PC-3 (cell line): Measurements from ENCODE around the gene NME4. TPM values are rescaled to one million over a fixed set of nuclear protein-coding genes. Genes with fewer than 3 reads are reported as not detected.
A peak's percentile ranks its signal among the peaks of the same experiment; 100 is the strongest.

Experiments
- ATAC-seq: fragments of 200-7000 bp; cut with Tn5 transposase; 2 replicates; pipeline ENCODE4 v1.9.1; 2020; ENCODE audit warnings: mild to moderate bottlenecking, moderate library complexity
- BruUV-seq: library from RNA; stranded (reverse); fragments of 400-500 nt; replicated peaks from 2 replicates; lab custom pipeline; 2021; lab: Mats Ljungman, UMichigan
- CTCF ChIA-PET: fragments of 300-600 bp; sonication (Branson Sonifier 250); formaldehyde crosslinking; loops from one replicate; lab custom pipeline; 2022; ENCODE audit warnings: antibody characterized with exemption; lab: Charles Lee
- POLR2A ChIA-PET: fragments of 300-600 bp; sonication (Branson Sonifier 250); formaldehyde crosslinking; loops from one replicate; lab custom pipeline; 2022; ENCODE audit warnings: antibody characterized with exemption; ENCODE audit not compliant: unreplicated experiment; lab: Charles Lee
- DNase-seq: peaks from one replicate; pipeline ENCODE4 v3.0.0-alpha.2; 2015
- H2AFZ ChIP-seq: fragments of 300-600 bp; sonication (generic); 2 replicates; pipeline ENCODE4 v1.6.0; 2016; ENCODE audit warnings: antibody characterized with exemption, low read length
- H3F3A ChIP-seq: fragments of 300-600 bp; sonication (generic); one replicate; pipeline ENCODE4 v1.6.0; 2017; ENCODE audit warnings: antibody characterized with exemption, low read length, control low read depth, mild to moderate bottlenecking; ENCODE audit not compliant: unreplicated experiment
- H3K27ac ChIP-seq: fragments of 300-600 bp; sonication (generic); 2 replicates; pipeline ENCODE4 v1.5.1; 2016; ENCODE audit warnings: mild to moderate bottlenecking, low read length
- H3K27me3 ChIP-seq: fragments of 300-600 bp; sonication (generic); 2 replicates; pipeline ENCODE4 v1.6.1; 2016; ENCODE audit warnings: low read length, mixed read lengths
- H3K36me3 ChIP-seq: fragments of 300-600 bp; sonication (generic); 2 replicates; pipeline ENCODE4 v1.6.1; 2016; ENCODE audit warnings: low read depth, mixed run types, low read length, mixed read lengths
- H3K4me1 ChIP-seq: fragments of 300-600 bp; sonication (generic); 2 replicates; pipeline ENCODE4 v1.5.1; 2016; ENCODE audit warnings: low read length; ENCODE audit not compliant: insufficient read depth
- H3K4me2 ChIP-seq: fragments of 300-600 bp; sonication (generic); 2 replicates; pipeline ENCODE4 v1.6.0; 2016; ENCODE audit warnings: low read length
- H3K4me3 ChIP-seq: fragments of 300-600 bp; sonication (generic); 2 replicates; pipeline ENCODE4 v1.5.1; 2016; ENCODE audit warnings: mild to moderate bottlenecking, low read length, mixed read lengths
- H3K79me2 ChIP-seq: fragments of 300-600 bp; sonication (generic); 2 replicates; pipeline ENCODE4 v1.6.1; 2017; ENCODE audit warnings: low read length, mixed read lengths
- H3K9ac ChIP-seq: fragments of 300-600 bp; sonication (generic); 2 replicates; pipeline ENCODE4 v1.6.0; 2016; ENCODE audit warnings: mild to moderate bottlenecking, low read length
- H3K9me2 ChIP-seq: fragments of 300-600 bp; sonication (generic); replicated peaks from 2 replicates; pipeline ENCODE4 v1.6.1; 2016; ENCODE audit warnings: mixed run types, low read length, mixed read lengths
- H3K9me3 ChIP-seq: fragments of 300-600 bp; sonication (generic); 2 replicates; pipeline ENCODE4 v1.6.1; 2016; ENCODE audit warnings: low read length, mixed read lengths
- H4K20me1 ChIP-seq: fragments of 300-600 bp; sonication (generic); 2 replicates; pipeline ENCODE4 v1.6.1; 2016; ENCODE audit warnings: low read length, mixed read lengths
- EZH2 ChIP-seq: fragments of 300-600 bp; sonication (generic); IDR thresholded peaks from one replicate; pipeline ENCODE4 v1.6.1; 2017; ENCODE audit warnings: antibody characterized with exemption, mild to moderate bottlenecking, low read length; ENCODE audit not compliant: unreplicated experiment
- EZH2phosphoT487 ChIP-seq: fragments of 300-600 bp; sonication (generic); IDR thresholded peaks from 2 replicates; pipeline ENCODE4 v1.6.1; 2018; ENCODE audit warnings: mild to moderate bottlenecking, antibody characterized with exemption, low read length, borderline replicate concordance
- intact Hi-C: fragments of 100-400 bp; cut with micrococcal nuclease; formaldehyde crosslinking; loops from 2 replicates; pipeline ENCODE4 v1.9.0; 2023
- total RNA-seq: library from RNA; depleted of rRNA; stranded (reverse); fragments of >200 nt; gene quantifications from 2 replicates; pipeline ENCODE4 v1.2.3, GENCODE V29; 2014
- TF ChIP-seq, protein P1 (sequence below): fragments of 300-600 bp; sonication (generic); conservative IDR thresholded peaks from 2 replicates; pipeline ENCODE4 v1.5.1; 2017; ENCODE audit warnings: antibody characterized with exemption, low read depth, mild to moderate bottlenecking, low read length

Gene NME4
- total RNA-seq, 1 experiment from 2014 or later = 182 TPM

DNA sequence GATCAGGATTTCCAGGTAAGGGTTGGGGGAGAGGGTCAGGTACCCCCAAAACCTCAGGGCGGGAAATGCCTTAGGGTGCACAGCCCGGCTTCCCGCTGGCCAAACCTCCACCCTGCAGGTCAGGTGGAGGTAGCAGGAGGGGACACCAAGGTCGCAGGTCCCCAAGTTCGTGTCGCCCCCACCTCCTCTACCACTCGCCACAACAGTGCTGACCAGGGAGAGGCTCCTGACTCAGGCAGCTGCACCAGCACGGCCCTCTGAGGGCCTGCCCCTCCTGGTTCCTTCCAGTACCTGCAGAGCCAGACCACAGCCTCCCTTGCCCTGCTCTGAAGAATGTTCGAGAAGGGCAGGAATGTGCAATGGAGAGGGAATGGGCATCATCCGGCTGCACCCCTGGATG is 30.5 kb upstream of the NME4 start:
- no peaks in the 10 kb centered on the region for H4K20me1 ChIP-seq
- H3K9me3 ChIP-seq = no peaks in the 10 kb centered on the region
- no peak overlapping the region for H3K4me2 ChIP-seq
- ChIA-PET CTCF (no interaction called here), POLR2A (no interaction called here)
- peaks cover 7% of the 10 kb centered on the region; the same call in 1 of the 2 replicates for H3K4me1 ChIP-seq
- TF ChIP-seq EZH2phosphoT487 = no peak
- TF ChIP-seq EZH2 = no peak
- TF ChIP-seq, protein P1, sequence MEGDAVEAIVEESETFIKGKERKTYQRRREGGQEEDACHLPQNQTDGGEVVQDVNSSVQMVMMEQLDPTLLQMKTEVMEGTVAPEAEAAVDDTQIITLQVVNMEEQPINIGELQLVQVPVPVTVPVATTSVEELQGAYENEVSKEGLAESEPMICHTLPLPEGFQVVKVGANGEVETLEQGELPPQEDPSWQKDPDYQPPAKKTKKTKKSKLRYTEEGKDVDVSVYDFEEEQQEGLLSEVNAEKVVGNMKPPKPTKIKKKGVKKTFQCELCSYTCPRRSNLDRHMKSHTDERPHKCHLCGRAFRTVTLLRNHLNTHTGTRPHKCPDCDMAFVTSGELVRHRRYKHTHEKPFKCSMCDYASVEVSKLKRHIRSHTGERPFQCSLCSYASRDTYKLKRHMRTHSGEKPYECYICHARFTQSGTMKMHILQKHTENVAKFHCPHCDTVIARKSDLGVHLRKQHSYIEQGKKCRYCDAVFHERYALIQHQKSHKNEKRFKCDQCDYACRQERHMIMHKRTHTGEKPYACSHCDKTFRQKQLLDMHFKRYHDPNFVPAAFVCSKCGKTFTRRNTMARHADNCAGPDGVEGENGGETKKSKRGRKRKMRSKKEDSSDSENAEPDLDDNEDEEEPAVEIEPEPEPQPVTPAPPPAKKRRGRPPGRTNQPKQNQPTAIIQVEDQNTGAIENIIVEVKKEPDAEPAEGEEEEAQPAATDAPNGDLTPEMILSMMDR = no peak
- no peak overlapping the region for H3K9ac ChIP-seq
- H3K36me3 ChIP-seq = no peaks in the 10 kb centered on the region
- ATAC-seq (no peak), DNase-seq (no peak)
- BruUV-seq = no TSS peak
- no peaks in the 10 kb centered on the region for H3K9me2 ChIP-seq
- H3K4me3 ChIP-seq = no peak overlapping the region
- intact Hi-C loops = no loop called here
- no peak overlapping the region for H3K27ac ChIP-seq
- H3K79me2 ChIP-seq = no peaks in the 10 kb centered on the region
- no peak overlapping the region for H2AFZ ChIP-seq
- H3F3A ChIP-seq = no peaks in the 10 kb centered on the region
- H3K27me3 ChIP-seq = no peaks in the 10 kb centered on the region

GRCh38 chr16:367333-367903 is 29.6 kb upstream of the NME4 start:
- no peak for TF ChIP-seq EZH2phosphoT487
- TF ChIP-seq, protein P1 = no peak
- TF ChIP-seq EZH2 = no peak
- H3K9me3 ChIP-seq = no peaks in the 10 kb centered on the region

GRCh38 chr16:368388-369158 is 28.4 kb upstream of the NME4 start:
- POLR2A ChIA-PET = no interaction called here
- H3F3A ChIP-seq = no peaks in the 10 kb centered on the region
- H3K9me2 ChIP-seq = no peaks in the 10 kb centered on the region
- ATAC-seq (no peak), DNase-seq (no peak)
- no peak overlapping the region for H3K27ac ChIP-seq
- H3K9ac ChIP-seq = no peak overlapping the region
- intact Hi-C loops = no loop called here
- H3K79me2 ChIP-seq = no peaks in the 10 kb centered on the region
- no peak overlapping the region for H3K4me3 ChIP-seq
- no peaks in the 10 kb centered on the region for H4K20me1 ChIP-seq
- H3K9me3 ChIP-seq = no peaks in the 10 kb centered on the region
- CTCF ChIA-PET = no interaction called here
- no peaks in the 10 kb centered on the region for H3K36me3 ChIP-seq
- no TSS peak for BruUV-seq
- H2AFZ ChIP-seq = no peak overlapping the region
- no peak for TF ChIP-seq EZH2
- TF ChIP-seq, protein P1 = no peak
- TF ChIP-seq EZH2phosphoT487 = no peak
- peaks cover 5% of the 10 kb centered on the region; the same call in 1 of the 2 replicates for H3K4me1 ChIP-seq
- H3K4me2 ChIP-seq = no peak overlapping the region
- H3K27me3 ChIP-seq = no peaks in the 10 kb centered on the region

More at GRCh38 chr16:367333-367903, 29.6 kb upstream of the NME4 start:
- H3K4me1 ChIP-seq = peaks cover 5% of the 10 kb centered on the region; the same call in 1 of the 2 replicates
- H3K36me3 ChIP-seq = no peaks in the 10 kb centered on the region
- no peak overlapping the region for H3K4me2 ChIP-seq
- H3K9me2 ChIP-seq = no peaks in the 10 kb centered on the region
- intact Hi-C loops = no loop called here
- CTCF ChIA-PET = no interaction called here
- no peak overlapping the region for H3K27ac ChIP-seq
- H3K79me2 ChIP-seq = no peaks in the 10 kb centered on the region
- H4K20me1 ChIP-seq = no peaks in the 10 kb centered on the region
- H3K27me3 ChIP-seq = no peaks in the 10 kb centered on the region
- H3K4me3 ChIP-seq = no peak overlapping the region
- DNase-seq (no peak), ATAC-seq (no peak)
- POLR2A ChIA-PET = no interaction called here
- no peaks in the 10 kb centered on the region for H3F3A ChIP-seq
- TSS peak; percentile 13 for BruUV-seq
- no peak overlapping the region for H2AFZ ChIP-seq
- no peak overlapping the region for H3K9ac ChIP-seq
